Astrocyte (in vitro differentiated cells and primary cell): Measurements from ENCODE around the gene KCNMA1.

Source experiments
- EZH2 ChIP-seq: IDR thresholded peaks from 2 replicates; pipeline ENCODE4 v1.6.1; 2012; ENCODE audit warnings: mild to moderate bottlenecking, low read length, inconsistent platforms; ENCODE audit not compliant: insufficient read depth
- TF ChIP-seq, protein P1 (sequence below): IDR thresholded peaks from 2 replicates; pipeline ENCODE4 v1.5.1; 2011; ENCODE audit warnings: low read depth, mild to moderate bottlenecking, inconsistent platforms, low read length, moderate library complexity; ENCODE audit not compliant: insufficient read depth

DNA sequence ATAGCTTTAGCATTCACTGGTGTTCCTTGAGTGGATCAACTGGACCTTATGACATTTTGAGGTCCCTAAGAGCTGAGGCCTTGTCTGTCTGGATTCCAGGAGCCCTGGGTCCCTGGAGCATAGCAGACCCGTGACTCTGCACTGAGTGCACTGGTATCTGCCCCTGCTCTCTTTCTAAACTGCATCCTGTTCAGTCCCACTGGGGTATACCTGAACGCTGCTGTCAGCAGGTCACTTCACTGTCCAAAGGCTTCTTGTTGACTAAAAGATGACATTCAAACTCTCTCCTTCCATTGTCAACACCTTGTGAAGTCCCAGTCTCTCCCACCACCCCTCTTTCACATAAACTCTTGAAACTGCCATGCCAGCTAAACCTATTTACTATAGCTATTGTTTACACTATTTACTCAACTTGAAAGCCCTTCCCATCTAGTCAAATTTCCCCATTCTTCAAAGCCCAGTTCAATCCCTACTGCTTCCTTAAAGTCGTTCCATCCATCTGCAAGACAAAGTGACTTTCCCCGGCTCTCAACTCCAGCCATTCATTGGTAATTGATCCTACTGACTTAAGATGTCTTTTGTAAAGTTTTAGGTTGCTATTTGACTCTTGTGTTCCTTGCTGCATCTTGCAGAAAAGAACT is 523.3 kb downstream of the KCNMA1 start:
- TF ChIP-seq EZH2, result no peak
- TF ChIP-seq, protein P1, sequence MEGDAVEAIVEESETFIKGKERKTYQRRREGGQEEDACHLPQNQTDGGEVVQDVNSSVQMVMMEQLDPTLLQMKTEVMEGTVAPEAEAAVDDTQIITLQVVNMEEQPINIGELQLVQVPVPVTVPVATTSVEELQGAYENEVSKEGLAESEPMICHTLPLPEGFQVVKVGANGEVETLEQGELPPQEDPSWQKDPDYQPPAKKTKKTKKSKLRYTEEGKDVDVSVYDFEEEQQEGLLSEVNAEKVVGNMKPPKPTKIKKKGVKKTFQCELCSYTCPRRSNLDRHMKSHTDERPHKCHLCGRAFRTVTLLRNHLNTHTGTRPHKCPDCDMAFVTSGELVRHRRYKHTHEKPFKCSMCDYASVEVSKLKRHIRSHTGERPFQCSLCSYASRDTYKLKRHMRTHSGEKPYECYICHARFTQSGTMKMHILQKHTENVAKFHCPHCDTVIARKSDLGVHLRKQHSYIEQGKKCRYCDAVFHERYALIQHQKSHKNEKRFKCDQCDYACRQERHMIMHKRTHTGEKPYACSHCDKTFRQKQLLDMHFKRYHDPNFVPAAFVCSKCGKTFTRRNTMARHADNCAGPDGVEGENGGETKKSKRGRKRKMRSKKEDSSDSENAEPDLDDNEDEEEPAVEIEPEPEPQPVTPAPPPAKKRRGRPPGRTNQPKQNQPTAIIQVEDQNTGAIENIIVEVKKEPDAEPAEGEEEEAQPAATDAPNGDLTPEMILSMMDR, result no peak
